GM11168 (cell line): ENCODE results near the gene ZBTB33.

Experiments
- in situ Hi-C: fragments of 300-500 bp; cut with MboI; formaldehyde crosslinking; loops from one replicate; pipeline ENCODE4 v1.12.0; 2022; ENCODE audit warnings: low sequenced_read_pairs; ENCODE audit not compliant: unreplicated experiment

ZBTB33 gene

DNA sequence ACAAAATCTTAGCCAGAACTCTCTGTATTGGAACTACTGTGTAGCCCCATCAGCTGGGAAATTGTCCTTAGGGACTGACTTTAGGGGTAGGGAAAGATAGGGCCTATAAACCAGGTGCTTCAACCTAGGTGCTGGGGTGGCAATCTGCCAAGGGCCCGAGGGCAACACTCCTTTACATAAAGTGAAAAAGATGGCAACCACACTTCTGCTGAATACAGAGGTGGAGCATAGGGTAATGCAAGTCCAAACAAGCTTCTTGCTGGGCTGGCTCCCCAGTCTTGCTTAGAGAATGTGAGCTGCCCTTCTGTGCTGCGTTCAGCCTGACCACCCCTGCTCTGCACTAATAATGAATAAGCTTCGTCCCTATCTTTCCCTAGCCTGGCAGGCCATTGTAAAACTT, 9.8 kb downstream of the ZBTB33 start:
- in situ Hi-C loops = no loop called here

DNA sequence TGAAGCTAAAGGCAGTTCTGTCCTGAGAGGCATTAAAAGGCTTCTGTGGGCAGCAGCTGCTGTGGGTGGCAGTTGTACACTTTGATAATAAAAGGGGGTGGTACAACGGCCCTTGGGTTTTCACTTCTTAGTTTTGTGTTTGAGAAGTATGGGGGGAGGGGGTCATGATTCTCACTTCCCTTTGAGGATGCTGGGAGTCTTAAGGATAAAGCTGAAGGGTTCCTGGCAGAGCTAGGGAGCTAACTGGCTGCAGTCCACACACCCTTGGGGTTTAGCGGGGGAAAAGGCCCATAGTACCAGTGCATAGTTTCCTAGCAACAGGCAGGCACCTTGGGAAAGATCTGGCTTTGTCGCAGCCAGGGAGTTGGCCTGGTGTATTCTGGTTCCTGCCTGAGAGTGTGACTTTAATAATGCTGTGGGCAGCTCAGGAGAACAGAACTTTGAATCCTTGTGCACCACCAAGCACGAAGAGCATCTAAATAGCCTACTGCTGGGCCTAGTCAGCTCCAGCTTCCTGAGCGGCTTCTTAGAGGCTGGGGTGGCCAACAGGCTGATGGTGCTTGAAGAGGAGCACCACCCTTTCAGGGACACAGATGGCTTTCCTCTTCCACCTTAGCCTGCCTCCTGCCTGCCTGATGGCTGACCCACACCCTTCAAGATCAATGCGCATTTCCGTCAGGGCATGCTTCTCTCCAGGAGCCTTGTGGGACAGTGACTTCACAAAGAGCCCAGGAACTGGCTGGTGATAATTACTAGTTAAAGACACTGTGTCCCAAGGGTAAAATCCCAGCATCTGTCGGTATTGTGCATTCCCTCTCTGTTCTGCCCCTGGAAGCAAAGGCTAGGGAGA, 12.5 kb downstream of the ZBTB33 start:
- in situ Hi-C loops = no loop called here

DNA sequence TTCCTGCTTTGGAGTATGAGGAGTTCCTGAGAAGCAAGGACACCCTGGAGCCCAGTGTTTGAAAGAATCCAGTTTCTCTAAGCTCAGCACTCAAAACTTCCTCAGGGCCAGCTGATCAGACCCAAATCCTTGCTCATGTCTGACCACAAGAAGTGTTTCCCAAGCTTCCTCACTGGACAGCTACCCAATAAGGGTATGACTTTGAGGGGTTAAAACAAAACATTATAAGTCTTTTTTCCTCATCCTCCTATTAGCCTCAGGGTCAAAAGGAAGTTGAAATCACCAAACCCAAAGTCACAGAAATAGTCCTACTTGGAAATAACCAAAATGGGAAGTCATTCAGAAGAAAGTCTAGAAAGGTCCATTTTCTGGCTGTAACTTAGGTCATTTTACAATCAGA, 13.7 kb downstream of the ZBTB33 start:
- in situ Hi-C loops = no loop called here

- in situ Hi-C loops = no loop called here
Measured at GRCh38 chrX:120269373-120270035, 18.9 kb downstream of the ZBTB33 start.

GRCh38 chrX:120270567-120270966, 20.0 kb downstream of the ZBTB33 start:
- in situ Hi-C loops = no loop called here

- in situ Hi-C loops = no loop called here
Measured at GRCh38 chrX:120271218-120271617, 20.6 kb downstream of the ZBTB33 start.

DNA sequence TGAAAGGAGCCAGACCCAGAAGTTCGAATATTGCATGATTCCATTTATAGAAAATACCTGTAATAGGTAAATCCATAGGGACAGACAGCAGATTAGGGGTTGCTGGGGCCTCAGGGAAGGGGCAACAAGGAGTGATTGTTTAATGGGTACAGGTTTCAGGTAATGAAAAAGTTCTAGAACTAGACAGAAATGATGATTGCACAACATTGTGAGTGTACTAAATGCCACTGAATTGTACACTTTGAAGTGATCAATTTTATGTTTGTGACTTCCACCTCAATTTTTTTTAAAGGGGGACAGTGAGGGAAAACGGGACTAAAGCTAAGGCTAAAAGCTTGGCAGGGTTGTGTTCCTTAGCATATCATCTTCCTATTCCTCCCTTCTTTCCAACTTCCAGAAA, 23.5 kb downstream of the ZBTB33 start:
- in situ Hi-C loops = no loop called here

- in situ Hi-C loops = no loop called here
Measured at GRCh38 chrX:120274958-120275357, 24.3 kb downstream of the ZBTB33 start.

DNA sequence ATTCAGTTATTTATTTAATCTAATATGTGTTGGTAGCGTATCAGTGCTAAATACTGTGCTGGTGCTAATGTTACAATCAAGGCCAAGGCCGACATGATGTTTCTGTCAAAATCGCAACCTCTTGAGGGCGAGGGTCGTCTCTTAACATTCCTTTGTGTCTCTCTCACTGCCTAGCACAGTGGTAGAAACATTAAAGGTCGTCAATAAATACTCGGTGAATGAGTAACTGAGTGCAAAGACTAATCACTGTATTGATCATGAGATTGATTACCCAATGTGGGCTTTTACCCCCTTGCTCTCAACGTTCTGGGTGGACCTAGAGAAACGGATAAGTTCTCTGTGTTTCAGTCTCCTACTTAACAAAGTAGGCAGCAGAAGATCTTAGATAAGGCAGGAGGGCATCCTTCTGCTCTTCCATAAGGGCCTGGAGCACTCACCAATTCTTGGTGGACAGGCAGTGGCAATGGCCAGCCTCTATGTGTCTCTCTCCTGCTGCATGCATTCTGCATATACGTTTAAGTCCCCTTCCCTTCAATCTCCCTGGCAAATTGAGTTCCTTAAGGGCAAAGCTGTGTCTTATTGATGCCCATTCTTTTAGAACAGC, 30.5 kb downstream of the ZBTB33 start:
- in situ Hi-C loops = no loop called here

GRCh38 chrX:120281761-120282160, 31.1 kb downstream of the ZBTB33 start:
- in situ Hi-C loops = no loop called here

DNA sequence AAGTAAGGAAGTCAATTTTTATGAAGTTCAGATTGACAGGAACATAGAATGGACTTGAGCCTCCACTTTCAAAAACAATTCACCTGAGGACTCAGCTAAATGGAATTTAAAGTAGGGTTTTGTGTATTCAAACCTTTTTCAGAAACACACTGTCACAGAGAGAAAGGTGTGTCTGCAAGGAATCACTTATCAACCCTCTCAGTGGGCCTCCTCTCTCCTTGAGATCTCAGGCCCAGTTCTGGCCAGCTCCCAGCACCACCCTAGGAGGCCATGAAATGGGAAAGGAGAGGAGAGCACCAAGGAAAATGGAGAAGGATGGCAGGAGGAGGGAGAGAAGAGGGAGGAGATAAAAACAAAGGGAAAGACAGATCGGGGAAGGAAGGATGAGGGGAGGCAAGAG, 32.1 kb downstream of the ZBTB33 start:
- in situ Hi-C loops = no loop called here

DNA sequence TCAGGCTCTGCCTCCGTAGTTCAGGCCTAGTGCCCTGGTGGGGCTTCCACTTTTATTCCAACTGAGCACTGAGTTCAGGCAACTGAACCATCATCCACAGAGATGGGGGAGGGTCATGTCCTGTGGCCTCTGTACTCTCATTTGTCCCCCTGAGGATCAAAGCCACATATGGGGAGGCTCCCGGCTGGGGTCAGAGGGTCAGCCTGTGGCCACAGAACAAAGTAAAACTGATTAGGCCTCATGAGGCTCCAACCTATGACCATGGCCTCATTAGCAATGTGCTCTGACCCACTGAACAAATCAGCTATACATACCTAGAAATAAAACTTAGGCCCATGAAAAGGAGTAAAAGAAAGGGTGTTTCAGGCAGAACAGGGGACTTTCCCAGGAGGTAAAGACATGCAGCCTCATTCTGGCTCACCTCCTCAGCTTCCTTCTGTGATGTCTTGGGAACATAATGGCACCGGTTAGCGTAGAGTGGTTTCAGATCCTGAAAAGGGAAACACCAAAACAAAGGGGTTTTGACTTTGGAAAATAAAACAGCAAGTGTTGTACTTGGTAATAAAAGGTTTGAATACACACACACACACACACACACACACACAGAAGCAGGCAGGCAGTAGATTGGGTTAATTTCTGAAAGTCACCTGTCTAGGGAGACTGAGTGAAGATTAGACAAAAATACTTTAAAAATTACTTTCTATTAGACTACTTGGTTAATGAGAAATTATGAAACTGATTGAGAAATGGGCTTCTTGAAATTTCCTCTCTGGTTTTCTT, 36.3 kb downstream of the ZBTB33 start:
- in situ Hi-C loops = no loop called here

- in situ Hi-C loops = no loop called here
Measured at GRCh38 chrX:120287513-120288112, 37.0 kb downstream of the ZBTB33 start.

DNA sequence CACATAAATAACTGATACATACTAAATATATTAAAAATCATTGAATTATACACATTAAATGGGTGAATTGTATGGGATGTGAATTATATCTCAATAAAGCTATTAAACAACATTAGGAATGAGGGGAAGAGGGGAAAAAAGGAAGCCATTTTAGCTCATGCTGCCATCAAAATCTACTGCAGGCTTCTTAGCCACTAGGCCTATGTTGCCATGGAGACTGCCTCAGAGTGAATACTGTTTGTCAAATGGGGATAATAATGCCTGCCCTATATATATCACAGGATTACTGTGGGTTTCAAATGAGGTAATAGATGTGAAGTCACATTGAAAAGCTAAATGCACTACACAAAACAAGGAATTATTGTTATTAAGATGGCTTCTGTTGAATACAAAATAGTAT, 39.5 kb downstream of the ZBTB33 start:
- in situ Hi-C loops = no loop called here

- in situ Hi-C loops = no loop called here
Measured at GRCh38 chrX:120291211-120291610, 40.6 kb downstream of the ZBTB33 start.

GRCh38 chrX:120293015-120293414, 42.4 kb downstream of the ZBTB33 start:
- in situ Hi-C loops = no loop called here

GRCh38 chrX:120294651-120295050, 44.0 kb downstream of the ZBTB33 start:
- in situ Hi-C loops = no loop called here

- in situ Hi-C loops = no loop called here
Measured at GRCh38 chrX:120297923-120298322, 47.3 kb downstream of the ZBTB33 start.

DNA sequence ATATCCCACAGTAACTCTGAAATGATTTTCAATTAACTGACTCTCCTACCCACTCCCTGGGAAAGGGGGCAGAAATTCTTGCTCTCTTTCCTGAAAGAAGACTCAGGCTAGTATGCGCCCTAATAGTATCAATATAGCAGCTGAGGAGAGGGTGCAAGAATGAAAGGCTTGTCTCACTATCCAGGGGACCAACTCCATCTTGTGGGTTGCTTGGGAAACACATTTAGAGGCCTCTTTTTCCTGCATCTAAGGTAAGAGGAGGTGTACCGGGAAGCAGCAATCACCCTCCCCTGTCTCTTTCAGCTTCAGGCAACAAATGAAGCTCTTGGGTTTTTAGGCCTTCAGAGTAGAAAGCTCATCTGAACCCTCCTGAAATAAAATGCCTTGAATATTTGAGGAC, 49.3 kb downstream of the ZBTB33 start:
- in situ Hi-C loops = no loop called here

- in situ Hi-C loops = no loop called here
Measured at GRCh38 chrX:120301497-120301896, 50.9 kb downstream of the ZBTB33 start.
